Neuronal stem cell (in vitro differentiated cells): Measurements from ENCODE around the gene NTNG1.

ENCODE experiments used
- DNase-seq: peaks from one replicate; pipeline ENCODE4 v3.0.0-alpha.2; 2013; ENCODE audit warnings: low spot score
- H2AFZ ChIP-seq: one replicate; pipeline ENCODE4 v1.6.1; 2013; ENCODE audit warnings: mild to moderate bottlenecking, low read length, inconsistent platforms
- H2AK5ac ChIP-seq: 2 replicates; pipeline ENCODE4 v1.6.1; 2013; ENCODE audit warnings: low read depth, mild to moderate bottlenecking, inconsistent platforms, low read length, moderate library complexity, mixed read lengths
- H2BK120ac ChIP-seq: 2 replicates; pipeline ENCODE4 v1.6.1; 2013; ENCODE audit warnings: low read depth, mild to moderate bottlenecking, inconsistent platforms, low read length, moderate library complexity, mixed read lengths
- H2BK12ac ChIP-seq: one replicate; pipeline ENCODE4 v1.6.1; 2013; ENCODE audit warnings: low read length, inconsistent platforms
- H2BK15ac ChIP-seq: 2 replicates; pipeline ENCODE4 v1.6.1; 2013; ENCODE audit warnings: mild to moderate bottlenecking, low read length, inconsistent platforms, mixed read lengths
- H2BK5ac ChIP-seq: one replicate; pipeline ENCODE4 v1.6.1; 2013; ENCODE audit warnings: inconsistent platforms, mild to moderate bottlenecking, low read length, moderate library complexity
- H3K14ac ChIP-seq: one replicate; pipeline ENCODE4 v1.6.1; 2013; ENCODE audit warnings: low read length, inconsistent platforms
- H3K18ac ChIP-seq: 2 replicates; pipeline ENCODE4 v1.6.1; 2013; ENCODE audit warnings: low read length, inconsistent platforms
- H3K23ac ChIP-seq: 2 replicates; pipeline ENCODE4 v1.6.1; 2013; ENCODE audit warnings: low read depth, mild to moderate bottlenecking, mixed read lengths, low read length, inconsistent platforms; ENCODE audit not compliant: poor library complexity
- H3K27ac ChIP-seq: replicated peaks from 3 replicates; pipeline ENCODE4 v1.5.1; 2013; ENCODE audit warnings: low read length, inconsistent platforms
- H3K27me3 ChIP-seq, 3 experiments: 2 replicates each; pipeline ENCODE4 v1.6.1; 2013; ENCODE audit warnings: low read length in 3 of 3, mild to moderate bottlenecking in 2 of 3, inconsistent platforms in 1 of 3, low read depth in 1 of 3, mixed read lengths in 1 of 3, moderate library complexity in 1 of 3; ENCODE audit not compliant: control insufficient read depth in 3 of 3, insufficient read depth in 3 of 3
- H3K36me3 ChIP-seq, 2 donors: replicated peaks in 1 of 2; 2 replicates each; pipeline ENCODE4 v1.6.1; 2013; ENCODE audit warnings: low read length in 2 of 2; ENCODE audit not compliant: control insufficient read depth in 2 of 2, insufficient read depth in 2 of 2
- H3K4ac ChIP-seq: 2 replicates; pipeline ENCODE4 v1.6.1; 2013; ENCODE audit warnings: inconsistent platforms, mild to moderate bottlenecking, low read length, moderate library complexity
- H3K4me1 ChIP-seq, 2 donors: 1 replicate in 1 of 2; 2 replicates in 1 of 2; pipeline ENCODE4 v1.6.1; 2013; ENCODE audit warnings: low read length in 2 of 2, low read depth in 1 of 2; ENCODE audit not compliant: control insufficient read depth in 2 of 2, insufficient read depth in 1 of 2
- H3K4me2 ChIP-seq: one replicate; pipeline ENCODE4 v1.6.1; 2013; ENCODE audit warnings: mild to moderate bottlenecking, low read length, inconsistent platforms; ENCODE audit not compliant: insufficient read depth, poor library complexity, severe bottlenecking
- H3K4me3 ChIP-seq, 2 donors: 2 replicates each; pipeline ENCODE4 v1.5.1; 2013; ENCODE audit warnings: low read length in 2 of 2, mild to moderate bottlenecking in 2 of 2, inconsistent platforms in 1 of 2, moderate library complexity in 1 of 2
- H3K79me1 ChIP-seq: one replicate; pipeline ENCODE4 v1.6.1; 2013; ENCODE audit warnings: low read depth, mild to moderate bottlenecking, inconsistent platforms, low read length, moderate library complexity
- H3K9ac ChIP-seq: one replicate; pipeline ENCODE4 v1.6.1; 2013; ENCODE audit warnings: mild to moderate bottlenecking, low read depth, low read length, inconsistent platforms; ENCODE audit not compliant: poor library complexity
- H3K9me3 ChIP-seq, 2 donors: replicated peaks in 1 of 2; 2 replicates each; pipeline versions ENCODE3 to v1.6.1; 2013; ENCODE audit warnings: low read length in 2 of 2, mild to moderate bottlenecking in 2 of 2, inconsistent platforms in 1 of 2, low read depth in 1 of 2, mixed read lengths in 1 of 2, moderate library complexity in 1 of 2; ENCODE audit not compliant: control insufficient read depth in 2 of 2, insufficient read depth in 1 of 2
- H4K8ac ChIP-seq: one replicate; pipeline ENCODE4 v1.6.1; 2013; ENCODE audit warnings: low read depth, mild to moderate bottlenecking, inconsistent platforms, low read length, moderate library complexity
- H4K91ac ChIP-seq: one replicate; pipeline ENCODE4 v1.6.1; 2013; ENCODE audit warnings: low read length, low read depth, mild to moderate bottlenecking, inconsistent platforms; ENCODE audit not compliant: poor library complexity
- WGBS, 2 donors: extraction: QIAGEN DNeasy Blood & Tissue Kit; methylation state at CpG; one replicate each; pipeline ENCODE4 v1.1.7; 2013; ENCODE audit warnings: missing lambda C conversion rate in 2 of 2, mixed read lengths in 1 of 2; ENCODE audit not compliant: insufficient read length in 2 of 2, insufficient replicate concordance in 1 of 2; ENCODE audit errors: extremely low coverage in 2 of 2; 5-methylcytosine and 5-hydroxymethylcytosine counted together

The NTNG1 gene

DNA sequence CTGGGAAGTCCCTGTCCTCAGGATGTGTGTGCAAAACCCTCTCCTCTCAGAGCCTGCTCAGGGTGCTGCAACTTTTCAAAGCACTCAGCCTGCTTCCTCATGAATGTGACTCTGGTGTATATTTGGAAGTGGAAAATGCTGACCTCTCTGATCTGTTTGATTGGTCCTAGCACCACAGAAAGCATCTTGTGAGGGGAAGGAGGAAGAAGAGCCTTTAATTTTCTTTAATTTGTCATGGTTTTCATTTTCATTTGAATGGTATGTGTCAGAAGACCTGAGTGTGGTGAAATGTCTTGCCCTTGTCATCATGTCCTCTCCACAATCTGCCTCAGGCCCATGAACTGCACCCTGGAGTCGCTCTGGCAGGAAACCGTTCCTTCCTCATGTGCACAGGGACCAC is 383.5 kb downstream of the NTNG1 start:
- H2BK12ac ChIP-seq, result no peak overlapping the region
- H2BK5ac ChIP-seq, result no peak overlapping the region
- no peak for DNase-seq
- H2AFZ ChIP-seq, result no peak overlapping the region
- H2AK5ac ChIP-seq, result no peak overlapping the region
- no peak overlapping the region for H3K18ac ChIP-seq
- H2BK15ac ChIP-seq, result no peak overlapping the region
- no peak overlapping the region for H3K4me2 ChIP-seq
- H3K4ac ChIP-seq, result no peak overlapping the region
- no peak overlapping the region for H3K4me3 ChIP-seq
- H3K27me3 ChIP-seq, result no peaks in the 10 kb centered on the region
- H3K4me1 ChIP-seq, result peaks cover 0 to 9% of the 10 kb centered on the region in 2 donors
- no peak overlapping the region for H3K9ac ChIP-seq
- no peak overlapping the region for H2BK120ac ChIP-seq
- H3K27ac ChIP-seq, result peak overlapping the region; percentile 34
- no peaks in the 10 kb centered on the region for H3K79me1 ChIP-seq
- H4K91ac ChIP-seq, result no peak overlapping the region
- no peaks in the 10 kb centered on the region for H3K9me3 ChIP-seq
- H3K23ac ChIP-seq, result no peak overlapping the region
- WGBS, 2 donors, result no CpG with 5 or more reads among the region's 2 CpGs
- no peak overlapping the region for H3K14ac ChIP-seq
- no peaks in the 10 kb centered on the region for H3K36me3 ChIP-seq
- H4K8ac ChIP-seq, result no peak overlapping the region

DNA sequence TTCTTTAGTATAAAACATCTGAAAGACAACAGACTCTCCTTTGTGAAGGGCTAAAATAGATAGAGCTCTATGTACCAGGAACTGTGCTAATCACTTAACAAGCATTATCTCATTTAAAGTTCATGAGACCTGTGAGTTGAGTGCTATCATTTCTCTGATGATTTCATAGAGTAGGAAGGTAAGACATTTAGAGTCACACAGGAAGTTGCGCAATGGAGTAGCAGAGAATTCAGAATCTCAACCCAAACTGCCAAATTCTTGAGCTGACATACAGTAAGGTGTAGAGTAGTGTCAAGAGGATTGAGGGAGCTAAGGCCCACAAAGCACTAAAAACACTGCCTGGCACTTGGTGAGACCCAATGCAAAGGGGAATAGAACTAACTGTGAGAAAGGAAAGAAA is 384.3 kb downstream of the NTNG1 start:
- H3K14ac ChIP-seq, result no peak overlapping the region
- no peak overlapping the region for H2BK5ac ChIP-seq
- no peak overlapping the region for H3K4me2 ChIP-seq
- H2AFZ ChIP-seq, result no peak overlapping the region
- peaks cover 0 to 9% of the 10 kb centered on the region in 2 donors for H3K4me1 ChIP-seq
- no peaks in the 10 kb centered on the region for H3K9me3 ChIP-seq
- no peaks in the 10 kb centered on the region for H3K79me1 ChIP-seq
- no peak overlapping the region for H3K23ac ChIP-seq
- H3K18ac ChIP-seq, result no peak overlapping the region
- no CpG with 5 or more reads among the region's 1 CpG for WGBS, 2 donors
- no peak overlapping the region for H2AK5ac ChIP-seq
- no peak overlapping the region for H2BK120ac ChIP-seq
- no peaks in the 10 kb centered on the region for H3K36me3 ChIP-seq
- no peak overlapping the region for H3K4ac ChIP-seq
- H3K9ac ChIP-seq, result no peak overlapping the region
- no peak overlapping the region for H4K8ac ChIP-seq
- no peaks in the 10 kb centered on the region for H3K27me3 ChIP-seq
- H2BK15ac ChIP-seq, result no peak overlapping the region
- H3K27ac ChIP-seq, result no peak overlapping the region
- no peak for DNase-seq
- no peak overlapping the region for H3K4me3 ChIP-seq
- no peak overlapping the region for H4K91ac ChIP-seq
- no peak overlapping the region for H2BK12ac ChIP-seq

DNA sequence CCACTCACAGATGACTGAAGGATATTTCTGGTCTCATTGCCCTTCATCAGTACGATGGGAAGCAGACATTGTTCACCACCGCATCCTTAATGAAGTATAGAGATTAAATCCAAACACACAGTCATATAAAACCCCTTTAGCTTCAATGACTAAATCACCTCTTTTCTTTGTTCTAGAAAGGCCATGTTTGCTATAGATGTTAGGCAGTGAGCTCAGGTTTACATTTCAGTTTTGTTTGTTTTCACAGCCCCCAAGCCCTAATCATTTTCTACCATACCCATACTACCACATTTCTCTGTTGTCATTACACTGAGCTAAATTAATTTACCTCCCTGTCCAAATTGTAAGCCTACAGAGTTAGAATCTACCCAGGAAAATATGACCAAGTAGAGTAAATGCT is 385.1 kb downstream of the NTNG1 start:
- no peaks in the 10 kb centered on the region for H3K36me3 ChIP-seq
- H3K4ac ChIP-seq, result no peak overlapping the region
- H3K9me3 ChIP-seq, result no peaks in the 10 kb centered on the region
- H3K27me3 ChIP-seq, result peaks cover 0 to 3% (median 0%) of the 10 kb centered on the region in 3 experiments
- H4K8ac ChIP-seq, result no peak overlapping the region
- H2BK120ac ChIP-seq, result no peak overlapping the region
- no peak overlapping the region for H3K14ac ChIP-seq
- H3K23ac ChIP-seq, result no peak overlapping the region
- no peak overlapping the region for H3K18ac ChIP-seq
- H2AK5ac ChIP-seq, result no peak overlapping the region
- DNase-seq, result no peak
- H3K27ac ChIP-seq, result no peak overlapping the region
- H4K91ac ChIP-seq, result no peak overlapping the region
- H2AFZ ChIP-seq, result no peak overlapping the region
- H3K4me3 ChIP-seq, result no peak overlapping the region
- no peak overlapping the region for H3K4me2 ChIP-seq
- H2BK12ac ChIP-seq, result no peak overlapping the region
- no CpG with 5 or more reads among the region's 2 CpGs for WGBS, 2 donors
- H3K79me1 ChIP-seq, result no peaks in the 10 kb centered on the region
- H2BK15ac ChIP-seq, result no peak overlapping the region
- peaks cover 0 to 9% of the 10 kb centered on the region in 2 donors for H3K4me1 ChIP-seq
- H3K9ac ChIP-seq, result no peak overlapping the region
- no peak overlapping the region for H2BK5ac ChIP-seq

DNA sequence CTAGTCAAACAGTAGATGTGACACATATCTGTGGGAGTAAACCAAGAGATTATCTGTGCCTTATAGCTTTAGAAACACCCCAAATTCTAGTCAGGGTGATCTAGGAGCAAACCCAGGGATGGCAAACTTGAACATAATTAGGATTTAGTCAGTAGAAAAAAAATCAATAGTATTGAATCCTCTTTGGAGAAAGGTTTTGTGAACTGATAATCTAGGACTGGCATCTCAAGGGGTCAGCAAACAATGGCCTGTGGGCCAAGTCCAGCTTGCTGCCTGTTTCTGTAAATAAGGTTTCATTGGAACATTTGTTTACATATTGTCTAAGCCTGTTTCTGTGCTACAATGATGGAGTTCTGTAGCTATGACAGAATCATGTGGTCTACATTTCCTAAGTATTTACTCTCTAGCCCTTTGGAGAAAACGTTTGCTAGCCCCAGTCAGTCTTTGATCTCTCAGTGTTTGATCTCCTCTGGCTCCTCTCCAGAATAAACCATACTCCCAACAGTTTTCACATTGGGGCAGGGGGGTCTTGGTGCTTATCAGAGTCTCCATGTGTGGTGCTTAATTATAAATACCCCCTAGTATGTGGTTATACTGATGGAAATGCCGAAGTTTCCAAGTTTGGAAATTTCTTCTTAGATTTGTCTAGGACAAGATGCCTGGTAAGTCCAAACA is 385.8 kb downstream of the NTNG1 start:
- H2AFZ ChIP-seq, result no peak overlapping the region
- H3K9me3 ChIP-seq, result no peaks in the 10 kb centered on the region
- H2BK120ac ChIP-seq, result no peak overlapping the region
- H3K36me3 ChIP-seq, result no peaks in the 10 kb centered on the region
- H3K27ac ChIP-seq, result no peak overlapping the region
- no peak overlapping the region for H2AK5ac ChIP-seq
- no peak overlapping the region for H3K9ac ChIP-seq
- no peak overlapping the region for H2BK15ac ChIP-seq
- H3K27me3 ChIP-seq, result peaks cover 0 to 9% (median 0%) of the 10 kb centered on the region in 3 experiments
- H3K23ac ChIP-seq, result no peak overlapping the region
- no peak for DNase-seq
- H3K4ac ChIP-seq, result no peak overlapping the region
- no peak overlapping the region for H2BK12ac ChIP-seq
- no peak overlapping the region for H3K18ac ChIP-seq
- no peak overlapping the region for H2BK5ac ChIP-seq
- H3K4me2 ChIP-seq, result no peak overlapping the region
- H4K91ac ChIP-seq, result no peak overlapping the region
- no peak overlapping the region for H3K14ac ChIP-seq
- peaks cover 0 to 9% of the 10 kb centered on the region in 2 donors for H3K4me1 ChIP-seq
- no peak overlapping the region for H4K8ac ChIP-seq
- WGBS, 2 donors, result no CpG with 5 or more reads among the region's 2 CpGs
- H3K4me3 ChIP-seq, result no peak overlapping the region
- no peaks in the 10 kb centered on the region for H3K79me1 ChIP-seq
